DOHH2 (cell line): ENCODE results near the gene HMCES.
"Not testable (repeated sequence)": the region's sequence is repeated elsewhere in the genome, so short reads cannot be mapped to it uniquely, and the experiment has no call there.

Source experiments
- CTCF ChIP-seq: fragments of 200-600 bp; sonication (generic); IDR thresholded peaks from one replicate; pipeline ENCODE4 v1.5.1; 2014; ENCODE audit warnings: antibody characterized with exemption, mild to moderate bottlenecking, low read depth, low read length; ENCODE audit not compliant: poor library complexity, severe bottlenecking
- EZH2phosphoT487 ChIP-seq: fragments of 200-600 bp; sonication (generic); IDR thresholded peaks from 2 replicates; pipeline ENCODE4 v1.6.1; 2017; ENCODE audit warnings: borderline replicate concordance, mild to moderate bottlenecking, antibody characterized with exemption, low read length, moderate library complexity, mixed read lengths

DNA sequence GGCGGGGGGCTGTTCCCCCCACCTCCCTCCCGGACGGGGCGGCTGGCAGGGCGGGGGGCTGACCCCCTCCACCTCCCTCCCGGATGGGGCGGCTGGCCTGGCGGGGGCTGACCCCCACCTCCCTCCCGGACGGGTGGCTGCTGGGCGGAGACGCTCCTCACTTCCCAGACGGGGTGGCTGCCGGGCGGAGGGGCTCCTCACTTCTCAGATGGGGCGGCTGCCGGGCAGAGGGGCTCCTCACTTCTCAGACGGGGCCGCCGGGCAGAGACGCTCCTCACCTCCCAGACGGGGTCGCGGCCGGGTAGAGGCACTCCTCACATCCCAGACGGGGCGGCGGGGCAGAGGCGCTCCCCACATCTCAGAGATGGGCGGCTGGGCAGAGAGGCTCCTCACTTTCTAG lies 61.2 kb downstream of the HMCES start:
- TF ChIP-seq CTCF, EZH2phosphoT487: not testable (repeated sequence)
